ENCODE measurements around the gene ICAM4.

DNA sequence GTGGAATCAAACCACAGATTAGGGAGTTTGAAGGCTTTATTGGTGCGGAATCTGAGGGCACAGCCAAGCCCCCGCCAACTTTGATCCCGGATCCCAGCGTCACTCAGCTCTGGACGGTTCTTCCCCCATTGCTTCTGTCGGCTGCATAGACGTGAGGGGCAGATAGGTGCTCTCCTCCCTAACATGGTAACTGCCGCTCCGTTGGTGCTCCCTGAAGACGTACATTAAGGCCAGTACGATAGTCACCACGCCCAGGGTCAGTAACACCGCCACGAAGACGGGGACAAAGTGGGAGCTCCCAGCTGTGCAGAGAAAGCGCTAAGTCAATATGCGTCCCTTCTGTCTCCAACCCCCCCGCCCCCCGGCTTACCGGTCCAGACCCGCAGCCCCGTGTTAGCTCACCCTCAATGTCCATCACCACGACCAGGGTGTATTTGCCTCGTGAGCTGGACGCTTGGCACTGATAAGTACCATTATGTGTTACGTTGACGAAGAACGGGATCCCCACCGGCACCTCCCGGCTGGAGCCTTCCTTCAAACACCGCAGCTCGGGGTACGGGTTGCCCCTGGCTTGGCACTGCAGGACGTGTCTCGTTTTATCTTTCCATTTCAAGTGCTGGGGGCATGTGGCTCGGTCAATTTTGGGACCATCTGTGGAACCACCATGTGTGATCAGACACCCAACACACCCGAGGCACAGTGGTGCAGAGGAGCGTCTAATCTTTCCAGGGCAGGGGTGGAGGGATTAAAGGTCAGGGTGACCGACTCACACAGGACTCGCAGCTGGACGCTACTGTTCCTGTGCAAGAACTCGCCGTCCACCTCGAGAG, 47.2 kb downstream of the ICAM4 start:
- TF ChIP-seq CTCF (conservative IDR thresholded peaks at IDR 0.05 in 1 of 2, IDR thresholded peaks at IDR 0.05 in 1 of 2; ENCODE audit: low read depth in 1 of 2, low read length in 2 of 2) (no peak), EZH2 (IDR thresholded peaks at IDR 0.05; ENCODE audit: low read length, missing control alignments) (no peak)
